ENCODE results near the gene CPVL.

GRCh38 chr7:29019896-29020295 lies 126.4 kb downstream of the CPVL start:
- TF ChIP-seq, protein P1, sequence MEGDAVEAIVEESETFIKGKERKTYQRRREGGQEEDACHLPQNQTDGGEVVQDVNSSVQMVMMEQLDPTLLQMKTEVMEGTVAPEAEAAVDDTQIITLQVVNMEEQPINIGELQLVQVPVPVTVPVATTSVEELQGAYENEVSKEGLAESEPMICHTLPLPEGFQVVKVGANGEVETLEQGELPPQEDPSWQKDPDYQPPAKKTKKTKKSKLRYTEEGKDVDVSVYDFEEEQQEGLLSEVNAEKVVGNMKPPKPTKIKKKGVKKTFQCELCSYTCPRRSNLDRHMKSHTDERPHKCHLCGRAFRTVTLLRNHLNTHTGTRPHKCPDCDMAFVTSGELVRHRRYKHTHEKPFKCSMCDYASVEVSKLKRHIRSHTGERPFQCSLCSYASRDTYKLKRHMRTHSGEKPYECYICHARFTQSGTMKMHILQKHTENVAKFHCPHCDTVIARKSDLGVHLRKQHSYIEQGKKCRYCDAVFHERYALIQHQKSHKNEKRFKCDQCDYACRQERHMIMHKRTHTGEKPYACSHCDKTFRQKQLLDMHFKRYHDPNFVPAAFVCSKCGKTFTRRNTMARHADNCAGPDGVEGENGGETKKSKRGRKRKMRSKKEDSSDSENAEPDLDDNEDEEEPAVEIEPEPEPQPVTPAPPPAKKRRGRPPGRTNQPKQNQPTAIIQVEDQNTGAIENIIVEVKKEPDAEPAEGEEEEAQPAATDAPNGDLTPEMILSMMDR (conservative IDR thresholded peaks at IDR 0.05), result no peak
- TF ChIP-seq ZFX (IDR thresholded peaks at IDR 0.05), result no peak

Data from C4-2B (cell line).